Coronary artery (tissue), 2 donors: ENCODE measurements around the gene NRIP1.

Source experiments
- DNase-seq: peaks from one replicate; pipeline ENCODE4 v3.0.0-alpha.2; 2017; ENCODE audit warnings: low spot score
- H3K27ac ChIP-seq, 2 donors: fragments of 200-600 bp; sonication (generic); one replicate each; pipeline ENCODE4 v1.5.1; 2016 to 2019
- H3K4me3 ChIP-seq: fragments of 200-600 bp; sonication (generic); 2 replicates; pipeline ENCODE4 v1.5.1; 2016; ENCODE audit warnings: mild to moderate bottlenecking, moderate library complexity
- CTCF ChIP-seq: fragments of 200-600 bp; sonication (generic); IDR thresholded peaks from one replicate; pipeline ENCODE4 v1.5.1; 2019; ENCODE audit warnings: antibody characterized with exemption

Gene NRIP1

GRCh38 chr21:14962217-14962616, 102.6 kb downstream of the NRIP1 start:
- Histone ChIP-seq H3K27ac (no peak overlapping the region), H3K4me3 (no peak overlapping the region)
- TF ChIP-seq CTCF = no peak
- DNase-seq = no peak

GRCh38 chr21:14961502-14961901, 103.3 kb downstream of the NRIP1 start:
- no peak for TF ChIP-seq CTCF

GRCh38 chr21:14959343-14959742, 105.5 kb downstream of the NRIP1 start:
- TF ChIP-seq CTCF = no peak
- no peak for DNase-seq
- no peak overlapping the region for H3K27ac ChIP-seq
- no peak overlapping the region for H3K4me3 ChIP-seq

More at GRCh38 chr21:14961502-14961901, 103.3 kb downstream of the NRIP1 start:
- Histone ChIP-seq H3K27ac (no peak overlapping the region), H3K4me3 (no peak overlapping the region)
- no peak for DNase-seq

- no peak for TF ChIP-seq CTCF
- Histone ChIP-seq H3K27ac (no peak overlapping the region), H3K4me3 (no peak overlapping the region)
- DNase-seq = no peak
These were observed 107.0 kb downstream of the NRIP1 start for GRCh38 chr21:14957836-14958235.

GRCh38 chr21:14956807-14957206, 108.0 kb downstream of the NRIP1 start:
- TF ChIP-seq CTCF = no peak
- no peak for DNase-seq
- no peak overlapping the region for H3K4me3 ChIP-seq
- no peak overlapping the region for H3K27ac ChIP-seq

GRCh38 chr21:14955936-14956520, 108.8 kb downstream of the NRIP1 start:
- H3K4me3 ChIP-seq = no peak overlapping the region
- no peak overlapping the region for H3K27ac ChIP-seq
- TF ChIP-seq CTCF = no peak
- no peak for DNase-seq

- Histone ChIP-seq H3K27ac (no peak overlapping the region), H3K4me3 (no peak overlapping the region)
- no peak for TF ChIP-seq CTCF
- DNase-seq = no peak
These were observed 111.9 kb downstream of the NRIP1 start for GRCh38 chr21:14952916-14953315.
